GM12875 (cell line): ENCODE measurements around the gene SLC10A7.

Experiments used
- H3K4me3 ChIP-seq: one replicate; pipeline ENCODE4 v1.5.1; 2011; ENCODE audit warnings: low read depth, low read length, control low read depth
- TF ChIP-seq, protein P1 (sequence below): IDR thresholded peaks from 2 replicates; pipeline ENCODE4 v1.5.1; 2011; ENCODE audit warnings: low read depth, mild to moderate bottlenecking, control low read depth, inconsistent platforms, low read length, moderate library complexity, borderline replicate concordance; ENCODE audit not compliant: insufficient read depth

SLC10A7 gene

DNA sequence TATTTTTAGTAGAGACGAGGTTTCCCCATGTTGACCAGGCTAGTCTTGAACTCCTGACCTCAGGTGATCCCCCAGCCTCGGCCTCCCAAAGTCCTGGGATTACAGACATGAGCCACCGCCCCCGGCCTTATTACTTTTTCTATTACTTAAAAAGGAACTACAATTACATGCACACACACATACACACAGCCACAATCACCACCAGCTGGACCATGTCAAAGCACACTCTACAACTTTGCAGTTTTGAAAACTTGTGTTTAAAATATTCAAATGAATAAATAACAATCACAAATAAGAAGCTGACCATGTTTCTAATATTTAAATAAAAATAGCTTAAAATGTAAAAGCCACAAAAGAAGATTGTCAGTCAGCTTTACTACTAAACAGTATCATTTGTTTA lies 23.4 kb downstream of the SLC10A7 start:
- H3K4me3 ChIP-seq, result no peak overlapping the region
- TF ChIP-seq, protein P1, sequence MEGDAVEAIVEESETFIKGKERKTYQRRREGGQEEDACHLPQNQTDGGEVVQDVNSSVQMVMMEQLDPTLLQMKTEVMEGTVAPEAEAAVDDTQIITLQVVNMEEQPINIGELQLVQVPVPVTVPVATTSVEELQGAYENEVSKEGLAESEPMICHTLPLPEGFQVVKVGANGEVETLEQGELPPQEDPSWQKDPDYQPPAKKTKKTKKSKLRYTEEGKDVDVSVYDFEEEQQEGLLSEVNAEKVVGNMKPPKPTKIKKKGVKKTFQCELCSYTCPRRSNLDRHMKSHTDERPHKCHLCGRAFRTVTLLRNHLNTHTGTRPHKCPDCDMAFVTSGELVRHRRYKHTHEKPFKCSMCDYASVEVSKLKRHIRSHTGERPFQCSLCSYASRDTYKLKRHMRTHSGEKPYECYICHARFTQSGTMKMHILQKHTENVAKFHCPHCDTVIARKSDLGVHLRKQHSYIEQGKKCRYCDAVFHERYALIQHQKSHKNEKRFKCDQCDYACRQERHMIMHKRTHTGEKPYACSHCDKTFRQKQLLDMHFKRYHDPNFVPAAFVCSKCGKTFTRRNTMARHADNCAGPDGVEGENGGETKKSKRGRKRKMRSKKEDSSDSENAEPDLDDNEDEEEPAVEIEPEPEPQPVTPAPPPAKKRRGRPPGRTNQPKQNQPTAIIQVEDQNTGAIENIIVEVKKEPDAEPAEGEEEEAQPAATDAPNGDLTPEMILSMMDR, result no peak

DNA sequence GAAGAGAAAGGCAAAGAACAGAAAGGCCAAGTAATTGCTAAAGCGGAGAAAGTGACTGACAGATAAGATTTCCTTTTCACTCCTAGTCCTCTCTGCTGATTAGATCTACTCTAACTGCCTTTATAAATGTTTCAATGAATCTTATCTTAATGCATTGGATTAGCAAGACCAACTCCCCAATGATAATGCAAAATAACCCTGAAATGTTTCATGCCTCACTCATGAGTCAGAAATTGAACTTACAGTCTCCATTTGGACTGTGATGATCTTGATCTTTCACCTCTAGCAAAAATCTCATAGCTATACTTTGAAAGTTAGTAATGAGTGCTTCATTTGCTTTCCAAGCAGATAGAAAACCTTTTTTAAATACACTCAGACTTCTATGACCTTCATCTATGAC lies 26.5 kb downstream of the SLC10A7 start:
- TF ChIP-seq, protein P1, result no peak
- H3K4me3 ChIP-seq, result no peak overlapping the region

DNA sequence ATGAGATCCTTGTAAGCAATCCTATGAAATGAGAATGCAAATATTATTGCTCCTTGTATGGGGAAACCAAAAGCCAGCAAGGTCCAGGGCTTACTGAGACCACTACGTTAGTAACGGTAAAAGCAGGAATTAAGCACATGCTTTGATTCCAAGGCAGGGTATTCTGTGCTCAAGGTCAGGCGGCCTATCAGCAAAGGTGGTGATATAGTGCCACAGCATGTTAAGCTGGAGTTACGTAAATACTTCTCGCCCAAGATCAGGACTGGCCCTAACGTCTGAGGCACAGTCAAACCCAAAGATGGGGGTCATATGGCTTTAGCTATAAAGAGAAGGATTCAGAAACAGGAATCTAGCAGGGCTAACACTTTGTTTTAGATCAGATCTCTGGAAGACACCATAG lies 27.6 kb downstream of the SLC10A7 start:
- TF ChIP-seq, protein P1, result no peak
- H3K4me3 ChIP-seq, result no peak overlapping the region

DNA sequence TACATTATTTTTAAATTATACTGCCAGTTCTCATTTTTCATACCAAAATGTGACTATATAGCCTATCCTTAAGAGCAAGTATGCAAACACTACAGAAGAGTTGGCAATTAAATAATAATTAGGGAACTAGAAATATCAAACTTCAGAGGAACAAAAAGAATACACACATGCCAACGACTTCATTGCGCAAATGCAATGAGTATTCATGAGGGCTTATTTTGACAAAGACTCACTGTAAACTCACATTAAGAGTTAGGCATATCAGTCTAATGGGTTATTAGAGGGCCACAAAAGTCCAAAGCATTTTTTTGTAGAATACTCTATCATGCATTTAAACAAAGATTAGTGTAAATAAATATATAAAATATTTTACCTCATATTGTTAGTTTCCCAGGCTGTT lies 31.6 kb downstream of the SLC10A7 start:
- TF ChIP-seq, protein P1, result no peak
- H3K4me3 ChIP-seq, result no peak overlapping the region

DNA sequence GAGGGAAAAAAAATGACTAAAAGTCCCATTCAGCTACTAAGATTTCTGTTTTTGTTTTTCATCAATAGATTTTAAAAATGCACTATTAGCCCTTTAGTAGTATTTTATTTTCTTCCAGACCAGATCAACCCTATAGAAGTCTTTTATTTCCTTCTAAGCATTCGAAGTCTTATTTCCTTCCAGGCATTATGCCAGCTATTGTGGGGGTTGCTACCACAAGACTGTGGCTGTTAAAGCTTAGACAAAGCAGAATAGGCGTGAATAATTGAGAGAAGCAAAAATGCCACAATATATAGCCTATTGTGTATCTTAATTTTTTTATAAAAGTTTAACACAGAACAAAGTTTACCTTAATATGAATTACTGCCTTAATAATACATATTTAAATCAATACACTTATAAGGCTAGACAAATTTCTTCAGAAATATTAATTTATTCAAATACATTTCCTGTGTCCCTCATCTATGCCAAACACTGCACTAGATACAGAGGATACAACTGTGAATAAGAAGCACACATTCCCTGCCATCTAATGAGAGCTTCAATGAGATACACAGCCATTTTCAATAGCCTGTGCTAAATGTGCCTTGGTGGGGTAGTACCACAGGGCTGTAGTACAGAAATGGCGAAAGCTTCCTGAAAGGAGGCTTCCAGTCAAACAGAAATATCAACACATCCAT lies 33.1 kb downstream of the SLC10A7 start:
- TF ChIP-seq, protein P1, result no peak
- no peak overlapping the region for H3K4me3 ChIP-seq

DNA sequence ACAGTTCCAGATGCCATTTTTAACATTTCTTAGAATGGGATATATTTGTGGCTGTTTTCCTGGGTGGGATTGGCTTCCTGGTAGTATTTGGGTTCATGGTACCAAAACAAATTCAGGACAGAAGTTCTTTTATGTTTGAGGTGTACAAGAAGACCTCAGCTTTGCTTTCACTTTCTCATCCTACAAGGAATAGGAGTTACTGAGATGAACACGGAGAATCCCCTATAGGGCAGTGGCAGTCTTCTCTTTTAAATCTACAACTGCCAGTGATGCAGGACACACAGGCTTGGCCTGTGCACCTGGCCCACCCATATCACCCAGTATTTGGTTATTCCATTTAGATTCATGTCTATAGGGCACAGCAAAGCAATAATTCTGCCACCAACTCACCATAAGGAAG lies 35.2 kb downstream of the SLC10A7 start:
- no peak overlapping the region for H3K4me3 ChIP-seq
- TF ChIP-seq, protein P1, result no peak

DNA sequence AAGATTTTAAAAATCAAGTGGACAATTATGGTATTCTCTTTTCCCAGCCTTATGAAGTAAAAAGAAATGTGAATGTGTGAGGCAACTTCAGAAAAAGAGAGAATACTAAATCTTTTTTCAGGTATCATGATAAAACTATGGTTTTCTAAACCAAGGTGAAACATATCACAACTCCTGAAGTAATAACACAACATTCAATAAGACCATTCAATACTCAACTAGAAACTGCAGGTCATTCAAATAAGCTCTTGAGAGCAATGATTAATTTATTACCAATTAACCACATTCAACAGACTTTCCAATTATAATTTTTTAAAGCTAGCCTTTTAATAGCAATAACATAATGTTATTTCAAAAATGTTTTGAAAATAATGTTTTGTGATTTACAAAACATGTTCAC lies 35.8 kb downstream of the SLC10A7 start:
- TF ChIP-seq, protein P1, result no peak
- H3K4me3 ChIP-seq, result no peak overlapping the region
